ENCODE measurements around the gene ABTB2.
A peak's percentile ranks its signal among the peaks of the same experiment; 100 is the strongest.

ABTB2 gene

DNA sequence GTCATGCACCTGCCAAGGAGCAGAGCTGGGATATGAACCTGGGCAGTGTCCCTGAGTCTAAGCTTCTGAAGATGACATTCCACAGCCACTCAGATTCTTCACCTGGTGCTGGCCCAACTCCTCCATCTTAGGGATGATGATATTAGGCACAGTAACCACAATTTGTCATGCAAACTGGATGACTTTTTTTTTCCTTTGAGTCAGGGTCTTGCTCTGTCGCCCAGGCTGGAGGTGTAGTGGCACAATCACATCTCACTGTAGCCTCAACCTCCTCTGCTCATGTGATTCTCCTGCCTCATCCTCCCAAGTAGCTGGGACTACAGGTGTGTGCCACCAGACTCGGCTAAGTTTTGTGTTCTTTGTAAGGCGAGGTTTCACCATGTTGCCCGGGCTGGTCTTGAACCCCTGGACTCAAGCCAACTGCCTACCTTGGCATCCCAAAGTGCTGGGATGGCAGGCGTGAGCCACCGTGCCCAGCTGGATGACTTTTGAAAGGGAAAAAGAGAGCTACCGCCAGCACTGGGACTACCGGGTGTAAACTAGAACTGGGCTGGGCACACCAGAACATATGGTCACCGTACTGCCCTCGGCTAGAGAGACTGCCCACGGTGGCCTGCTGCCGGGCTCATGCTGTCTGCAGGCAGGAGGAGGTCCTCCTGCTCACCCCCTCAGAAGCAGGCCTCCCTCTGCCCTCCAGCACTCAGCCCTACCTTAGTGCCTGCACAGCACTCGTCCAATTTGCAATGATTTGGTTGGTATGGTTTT, 174.7 kb downstream of the ABTB2 start:
- Histone ChIP-seq H3K79me1 (ENCODE audit: low read depth, low read length) (no peaks in the 10 kb centered on the region), H2BK120ac (ENCODE audit: low read depth, low read length) (no peak overlapping the region), H3K27me3 (ENCODE audit: control insufficient read depth in 3 of 3, insufficient read depth in 3 of 3, low read depth in 1 of 3, low read length in 3 of 3) (no peaks in the 10 kb centered on the region), H3K4ac (ENCODE audit: low read length) (no peak overlapping the region), H3K14ac (ENCODE audit: low read length) (peak overlapping the region; percentile 43), H3K4me2 (ENCODE audit: insufficient read depth, low read length, poor library complexity, severe bottlenecking) (no peak overlapping the region), H2BK15ac (ENCODE audit: low read length) (peak overlapping the region; percentile 87), H2AFZ (ENCODE audit: low read length) (no peak overlapping the region), H2BK5ac (ENCODE audit: low read length) (no peak overlapping the region), H3K36me3 (replicated peaks in 1 of 2; ENCODE audit: control insufficient read depth in 2 of 2, insufficient read depth in 2 of 2, low read length in 2 of 2) (no peaks in the 10 kb centered on the region), H4K8ac (ENCODE audit: low read depth, low read length) (no peak overlapping the region), H3K4me3 (ENCODE audit: low read length in 2 of 2) (no peak overlapping the region), H3K9me3 (replicated peaks in 1 of 2; ENCODE audit: control insufficient read depth in 2 of 2, insufficient read depth in 1 of 2, low read depth in 1 of 2, low read length in 2 of 2) (no peaks in the 10 kb centered on the region), H2AK5ac (ENCODE audit: low read depth, low read length) (peak overlapping the region; percentile 49), H3K27ac (replicated peaks; ENCODE audit: low read length) (no peak overlapping the region), H3K23ac (ENCODE audit: low read depth, low read length, poor library complexity) (no peak overlapping the region), H3K4me1 (ENCODE audit: control insufficient read depth in 2 of 2, insufficient read depth in 1 of 2, low read depth in 1 of 2, low read length in 2 of 2) (peaks cover 17 to 23% of the 10 kb centered on the region in 2 donors), H3K9ac (ENCODE audit: low read depth, low read length, poor library complexity) (peak overlapping the region; percentile 9), H2BK12ac (ENCODE audit: low read length) (no peak overlapping the region), H4K91ac (ENCODE audit: low read depth, low read length, poor library complexity) (peak overlapping the region; percentile 13), H3K18ac (ENCODE audit: low read length) (peak overlapping the region; percentile 46)
- no CpG with 5 or more reads among the region's 13 CpGs for WGBS, 2 donors (ENCODE audit: extremely low coverage in 2 of 2, insufficient read length in 2 of 2, insufficient replicate concordance in 1 of 2)
- DNase-seq (ENCODE audit: low spot score): no peak

DNA sequence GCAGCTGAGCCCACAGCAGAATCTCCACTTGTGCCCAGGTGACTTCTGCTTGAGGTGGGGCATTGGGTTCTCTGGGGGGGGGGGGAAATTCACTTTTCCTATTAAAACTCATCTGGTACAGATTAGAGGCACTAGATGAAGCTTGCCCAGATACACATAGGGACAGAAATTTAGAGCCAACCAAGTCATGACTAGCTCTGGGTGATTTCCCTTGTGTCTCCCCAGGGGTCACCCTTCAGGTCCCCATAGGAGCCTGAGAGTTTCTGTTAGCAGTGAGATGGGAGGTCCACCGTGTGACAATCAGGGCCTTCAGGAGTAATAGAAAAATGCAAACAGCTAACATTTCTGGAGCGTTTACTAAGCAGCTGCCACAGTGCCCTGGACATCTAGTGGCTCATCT, 175.4 kb downstream of the ABTB2 start:
- Histone ChIP-seq H3K4ac (ENCODE audit: low read length) (no peak overlapping the region), H3K4me3 (ENCODE audit: low read length in 2 of 2) (no peak overlapping the region), H3K23ac (ENCODE audit: low read depth, low read length, poor library complexity) (no peak overlapping the region), H2BK120ac (ENCODE audit: low read depth, low read length) (no peak overlapping the region), H3K36me3 (replicated peaks in 1 of 2; ENCODE audit: control insufficient read depth in 2 of 2, insufficient read depth in 2 of 2, low read length in 2 of 2) (no peaks in the 10 kb centered on the region), H3K27ac (replicated peaks; ENCODE audit: low read length) (no peak overlapping the region), H3K79me1 (ENCODE audit: low read depth, low read length) (no peaks in the 10 kb centered on the region), H2AFZ (ENCODE audit: low read length) (no peak overlapping the region), H2BK5ac (ENCODE audit: low read length) (no peak overlapping the region), H3K9ac (ENCODE audit: low read depth, low read length, poor library complexity) (no peak overlapping the region), H3K27me3 (ENCODE audit: control insufficient read depth in 3 of 3, insufficient read depth in 3 of 3, low read depth in 1 of 3, low read length in 3 of 3) (no peaks in the 10 kb centered on the region), H2BK15ac (ENCODE audit: low read length) (no peak overlapping the region), H2AK5ac (ENCODE audit: low read depth, low read length) (no peak overlapping the region), H2BK12ac (ENCODE audit: low read length) (no peak overlapping the region), H4K8ac (ENCODE audit: low read depth, low read length) (no peak overlapping the region), H3K18ac (ENCODE audit: low read length) (no peak overlapping the region), H3K4me1 (ENCODE audit: control insufficient read depth in 2 of 2, insufficient read depth in 1 of 2, low read depth in 1 of 2, low read length in 2 of 2) (peaks cover 18 to 19% of the 10 kb centered on the region in 2 donors), H4K91ac (ENCODE audit: low read depth, low read length, poor library complexity) (no peak overlapping the region), H3K4me2 (ENCODE audit: insufficient read depth, low read length, poor library complexity, severe bottlenecking) (no peak overlapping the region), H3K14ac (ENCODE audit: low read length) (no peak overlapping the region), H3K9me3 (replicated peaks in 1 of 2; ENCODE audit: control insufficient read depth in 2 of 2, insufficient read depth in 1 of 2, low read depth in 1 of 2, low read length in 2 of 2) (no peaks in the 10 kb centered on the region)
- DNase-seq (ENCODE audit: low spot score): no peak
- no CpG with 5 or more reads among the region's 2 CpGs for WGBS, 2 donors (ENCODE audit: extremely low coverage in 2 of 2, insufficient read length in 2 of 2, insufficient replicate concordance in 1 of 2)

DNA sequence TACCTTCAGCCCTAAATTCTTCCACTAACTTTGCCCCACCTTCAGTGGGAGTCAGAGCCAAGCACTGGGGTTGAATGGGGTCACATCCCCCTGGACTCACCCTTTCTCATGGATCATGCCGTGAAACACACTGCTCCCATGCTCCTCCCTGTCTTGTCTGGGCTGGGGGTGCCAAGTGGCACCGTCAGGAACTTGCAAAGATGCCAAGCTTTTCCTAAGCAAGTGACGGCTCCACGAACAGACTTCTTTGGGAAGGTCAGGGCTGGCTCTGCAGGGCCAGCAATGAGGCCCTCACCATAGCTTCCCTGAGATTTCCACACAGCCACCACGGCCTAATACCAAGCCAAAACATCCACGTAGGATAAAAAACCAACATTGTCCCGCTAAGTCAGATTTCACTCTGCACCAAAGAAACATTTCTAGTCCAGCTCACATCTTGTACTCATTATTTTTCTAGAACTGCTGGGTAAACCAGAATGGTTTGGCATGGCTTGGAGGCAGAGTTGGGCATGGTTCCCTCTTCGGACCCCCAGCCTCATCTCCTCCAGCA, 175.9 kb downstream of the ABTB2 start:
- Histone ChIP-seq H3K9me3 (replicated peaks in 1 of 2; ENCODE audit: control insufficient read depth in 2 of 2, insufficient read depth in 1 of 2, low read depth in 1 of 2, low read length in 2 of 2) (no peaks in the 10 kb centered on the region), H4K8ac (ENCODE audit: low read depth, low read length) (no peak overlapping the region), H3K27me3 (ENCODE audit: control insufficient read depth in 3 of 3, insufficient read depth in 3 of 3, low read depth in 1 of 3, low read length in 3 of 3) (no peaks in the 10 kb centered on the region), H3K36me3 (replicated peaks in 1 of 2; ENCODE audit: control insufficient read depth in 2 of 2, insufficient read depth in 2 of 2, low read length in 2 of 2) (no peaks in the 10 kb centered on the region), H3K18ac (ENCODE audit: low read length) (peak overlapping the region; percentile 46), H3K79me1 (ENCODE audit: low read depth, low read length) (no peaks in the 10 kb centered on the region), H3K23ac (ENCODE audit: low read depth, low read length, poor library complexity) (no peak overlapping the region), H2BK5ac (ENCODE audit: low read length) (no peak overlapping the region), H3K4ac (ENCODE audit: low read length) (no peak overlapping the region), H3K9ac (ENCODE audit: low read depth, low read length, poor library complexity) (no peak overlapping the region), H3K27ac (replicated peaks; ENCODE audit: low read length) (no peak overlapping the region), H3K4me2 (ENCODE audit: insufficient read depth, low read length, poor library complexity, severe bottlenecking) (no peak overlapping the region), H2BK120ac (ENCODE audit: low read depth, low read length) (no peak overlapping the region), H2AK5ac (ENCODE audit: low read depth, low read length) (no peak overlapping the region), H3K4me3 (ENCODE audit: low read length in 2 of 2) (no peak overlapping the region), H3K4me1 (ENCODE audit: control insufficient read depth in 2 of 2, insufficient read depth in 1 of 2, low read depth in 1 of 2, low read length in 2 of 2) (peaks cover 16% of the 10 kb centered on the region in 2 donors), H4K91ac (ENCODE audit: low read depth, low read length, poor library complexity) (no peak overlapping the region), H2BK12ac (ENCODE audit: low read length) (no peak overlapping the region), H2AFZ (ENCODE audit: low read length) (no peak overlapping the region), H3K14ac (ENCODE audit: low read length) (no peak overlapping the region), H2BK15ac (ENCODE audit: low read length) (no peak overlapping the region)
- no CpG with 5 or more reads among the region's 8 CpGs for WGBS, 2 donors (ENCODE audit: extremely low coverage in 2 of 2, insufficient read length in 2 of 2, insufficient replicate concordance in 1 of 2)
- no peak for DNase-seq (ENCODE audit: low spot score)

DNA sequence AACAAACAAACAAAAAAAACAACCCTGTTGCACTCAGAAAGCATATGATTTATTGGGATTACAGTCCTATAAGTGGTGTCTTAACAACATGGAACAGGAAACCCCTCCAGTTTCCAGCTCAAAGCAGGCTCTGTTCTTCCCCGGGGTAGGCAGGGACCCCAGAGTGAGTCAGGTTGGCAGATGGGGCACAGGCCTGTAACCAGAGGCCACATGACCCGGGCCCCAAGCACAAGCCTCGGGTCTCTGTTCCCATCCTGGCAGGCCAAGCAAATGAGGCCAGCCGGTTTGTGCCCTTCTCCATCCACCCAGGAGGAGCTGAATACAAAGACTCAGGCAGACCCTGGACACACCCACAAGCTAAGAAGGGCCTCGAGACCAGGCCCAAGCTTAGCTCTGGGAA, 176.6 kb downstream of the ABTB2 start:
- H3K9me3 ChIP-seq (replicated peaks in 1 of 2; ENCODE audit: control insufficient read depth in 2 of 2, insufficient read depth in 1 of 2, low read depth in 1 of 2, low read length in 2 of 2): no peaks in the 10 kb centered on the region
- no peak overlapping the region for H3K27ac ChIP-seq (replicated peaks; ENCODE audit: low read length)
- H3K18ac ChIP-seq (ENCODE audit: low read length): no peak overlapping the region
- H2BK12ac ChIP-seq (ENCODE audit: low read length): no peak overlapping the region
- no peak overlapping the region for H3K23ac ChIP-seq (ENCODE audit: low read depth, low read length, poor library complexity)
- H2AFZ ChIP-seq (ENCODE audit: low read length): no peak overlapping the region
- no peaks in the 10 kb centered on the region for H3K27me3 ChIP-seq (ENCODE audit: control insufficient read depth in 3 of 3, insufficient read depth in 3 of 3, low read depth in 1 of 3, low read length in 3 of 3)
- H3K14ac ChIP-seq (ENCODE audit: low read length): no peak overlapping the region
- no peak overlapping the region for H2BK120ac ChIP-seq (ENCODE audit: low read depth, low read length)
- no peak overlapping the region for H3K4me3 ChIP-seq (ENCODE audit: low read length in 2 of 2)
- DNase-seq (ENCODE audit: low spot score): no peak
- H4K8ac ChIP-seq (ENCODE audit: low read depth, low read length): no peak overlapping the region
- H3K4me1 ChIP-seq (ENCODE audit: control insufficient read depth in 2 of 2, insufficient read depth in 1 of 2, low read depth in 1 of 2, low read length in 2 of 2): peaks cover 11 to 12% of the 10 kb centered on the region in 2 donors
- H2BK5ac ChIP-seq (ENCODE audit: low read length): no peak overlapping the region
- no peaks in the 10 kb centered on the region for H3K79me1 ChIP-seq (ENCODE audit: low read depth, low read length)
- no peak overlapping the region for H3K4me2 ChIP-seq (ENCODE audit: insufficient read depth, low read length, poor library complexity, severe bottlenecking)
- no peak overlapping the region for H2BK15ac ChIP-seq (ENCODE audit: low read length)
- no peak overlapping the region for H3K9ac ChIP-seq (ENCODE audit: low read depth, low read length, poor library complexity)
- H3K4ac ChIP-seq (ENCODE audit: low read length): no peak overlapping the region
- no peak overlapping the region for H2AK5ac ChIP-seq (ENCODE audit: low read depth, low read length)
- no peaks in the 10 kb centered on the region for H3K36me3 ChIP-seq (replicated peaks in 1 of 2; ENCODE audit: control insufficient read depth in 2 of 2, insufficient read depth in 2 of 2, low read length in 2 of 2)
- H4K91ac ChIP-seq (ENCODE audit: low read depth, low read length, poor library complexity): no peak overlapping the region
- no CpG with 5 or more reads among the region's 5 CpGs for WGBS, 2 donors (ENCODE audit: extremely low coverage in 2 of 2, insufficient read length in 2 of 2, insufficient replicate concordance in 1 of 2)
